Activated naive CD4-positive, alpha-beta T cell treated with anti-CD3 and anti-CD28 coated beads, Interleukin-2, amount 50 U/mL, for 16 hours (primary cell): ENCODE data around the gene KCNAB2.

Source experiments
- DNase-seq: peaks from one replicate; pipeline ENCODE4 v3.0.0-alpha.2; 2020

The KCNAB2 gene

GRCh38 chr1:6113116-6113515 lies 67.4 kb downstream of the KCNAB2 start:
- no peak for DNase-seq

- no peak for DNase-seq
Observed at GRCh38 chr1:6113745-6114144, 68.1 kb downstream of the KCNAB2 start.

- DNase-seq = no peak
Observed at GRCh38 chr1:6116137-6116536, 70.4 kb downstream of the KCNAB2 start.

GRCh38 chr1:6117064-6117463 lies 71.4 kb downstream of the KCNAB2 start:
- DNase-seq = no peak

GRCh38 chr1:6117624-6118023 lies 71.9 kb downstream of the KCNAB2 start:
- DNase-seq = no peak

GRCh38 chr1:6118415-6118814 lies 72.7 kb downstream of the KCNAB2 start:
- no peak for DNase-seq

GRCh38 chr1:6121021-6121421 lies 75.3 kb downstream of the KCNAB2 start:
- DNase-seq = no peak

- no peak for DNase-seq
Observed at GRCh38 chr1:6121651-6122370, 76.1 kb downstream of the KCNAB2 start.

- no peak for DNase-seq
Observed at GRCh38 chr1:6123083-6123482, 77.4 kb downstream of the KCNAB2 start.

- DNase-seq = no peak
Observed at GRCh38 chr1:6123816-6124215, 78.1 kb downstream of the KCNAB2 start.

GRCh38 chr1:6124341-6124740 lies 78.7 kb downstream of the KCNAB2 start:
- no peak for DNase-seq

GRCh38 chr1:6124746-6125365 lies 79.2 kb downstream of the KCNAB2 start:
- DNase-seq = no peak

GRCh38 chr1:6125366-6125765 lies 79.7 kb downstream of the KCNAB2 start:
- no peak for DNase-seq

- no peak for DNase-seq
Observed at GRCh38 chr1:6126028-6126427, 80.3 kb downstream of the KCNAB2 start.

- no peak for DNase-seq
Observed at GRCh38 chr1:6126521-6127067, 80.9 kb downstream of the KCNAB2 start.

GRCh38 chr1:6127587-6128163 lies 82.0 kb downstream of the KCNAB2 start:
- peak; percentile 73 for DNase-seq

GRCh38 chr1:6128276-6129081 lies 82.8 kb downstream of the KCNAB2 start:
- DNase-seq = no peak

GRCh38 chr1:6129313-6129712 lies 83.6 kb downstream of the KCNAB2 start:
- no peak for DNase-seq

- DNase-seq = no peak
Observed at GRCh38 chr1:6130036-6130435, 84.3 kb downstream of the KCNAB2 start.

- DNase-seq = no peak
Observed at GRCh38 chr1:6130596-6130995, 84.9 kb downstream of the KCNAB2 start.

- DNase-seq = no peak
Observed at GRCh38 chr1:6131561-6131960, 85.9 kb downstream of the KCNAB2 start.

GRCh38 chr1:6133146-6133895 lies 87.6 kb downstream of the KCNAB2 start:
- no peak for DNase-seq

GRCh38 chr1:6134206-6134605 lies 88.5 kb downstream of the KCNAB2 start:
- no peak for DNase-seq
